OCI-LY7 (cell line): ENCODE results near the gene SERPINA5. TPM values are rescaled to one million over a fixed set of nuclear protein-coding genes. Genes with fewer than 3 reads are reported as not detected.

Experiments
- BruUV-seq: library from RNA; stranded (reverse); fragments of 400-500 nt; replicated peaks from 2 replicates; lab custom pipeline; 2021; lab: Mats Ljungman, UMichigan
- CTCF ChIA-PET: fragments of 300-600 bp; sonication (Branson Sonifier 250); formaldehyde crosslinking; loops from one replicate; lab custom pipeline; 2022; ENCODE audit warnings: antibody characterized with exemption; ENCODE audit not compliant: unreplicated experiment; lab: Charles Lee
- POLR2A ChIA-PET: fragments of 300-600 bp; sonication (Branson Sonifier 250); formaldehyde crosslinking; loops from one replicate; lab custom pipeline; 2022; ENCODE audit warnings: antibody characterized with exemption; lab: Charles Lee
- DNase-seq: peaks from one replicate; pipeline ENCODE4 v3.0.0-alpha.2; 2015; ENCODE audit warnings: low spot score
- H2AFZ ChIP-seq: fragments of 200-600 bp; sonication (generic), shearing (Covaris generic); 2 replicates; pipeline ENCODE4 v1.6.1; 2014; ENCODE audit warnings: mild to moderate bottlenecking, antibody characterized with exemption, low read length, moderate library complexity
- H3K27ac ChIP-seq: fragments of 200-600 bp; sonication (generic); 2 replicates; pipeline ENCODE4 v1.5.1; 2014; ENCODE audit warnings: mixed run types, low read depth, mild to moderate bottlenecking, moderate library complexity, low read length, inconsistent platforms; ENCODE audit not compliant: poor library complexity, severe bottlenecking
- H3K36me3 ChIP-seq: fragments of 200-600 bp; sonication (generic); 2 replicates; pipeline ENCODE4 v1.6.1; 2014; ENCODE audit warnings: mild to moderate bottlenecking, antibody characterized with exemption, low read length, moderate library complexity, mixed read lengths; ENCODE audit not compliant: insufficient read depth
- H3K4me1 ChIP-seq: fragments of 200-600 bp; sonication (generic); 2 replicates; pipeline ENCODE4 v1.5.1; 2014; ENCODE audit warnings: mild to moderate bottlenecking, low read length; ENCODE audit not compliant: insufficient read depth, poor library complexity, severe bottlenecking
- H3K4me2 ChIP-seq: fragments of 200-600 bp; sonication (generic); 2 replicates; pipeline ENCODE4 v1.6.1; 2014; ENCODE audit warnings: mild to moderate bottlenecking, low read length
- H3K4me3 ChIP-seq: fragments of 200-600 bp; sonication (generic); 2 replicates; pipeline ENCODE4 v1.5.1; 2014; ENCODE audit warnings: mild to moderate bottlenecking, low read depth, low read length; ENCODE audit not compliant: poor library complexity, severe bottlenecking
- H3K79me2 ChIP-seq: fragments of 200-600 bp; sonication (generic); 2 replicates; pipeline ENCODE4 v1.6.1; 2016; ENCODE audit warnings: low read depth, mild to moderate bottlenecking, low read length, moderate library complexity, mixed read lengths; ENCODE audit not compliant: insufficient read depth
- H3K9me2 ChIP-seq: fragments of 200-600 bp; sonication (generic); 2 replicates; pipeline ENCODE4 v1.6.1; 2016; ENCODE audit warnings: mild to moderate bottlenecking, low read length, mixed read lengths; ENCODE audit not compliant: insufficient read depth
- H3K9me3 ChIP-seq: fragments of 200-600 bp; sonication (generic); 2 replicates; pipeline ENCODE4 v1.6.1; 2014; ENCODE audit warnings: mild to moderate bottlenecking, mixed run types, low read length, mixed read lengths
- H4K20me1 ChIP-seq: fragments of 200-600 bp; sonication (generic); 2 replicates; pipeline ENCODE4 v1.6.1; 2014; ENCODE audit warnings: mild to moderate bottlenecking, antibody characterized with exemption, low read length, moderate library complexity, mixed read lengths; ENCODE audit not compliant: insufficient read depth
- EZH2phosphoT487 ChIP-seq: fragments of 200-600 bp; sonication (generic); IDR thresholded peaks from 2 replicates; pipeline ENCODE4 v1.6.1; 2018; ENCODE audit warnings: low read depth, borderline replicate concordance, mild to moderate bottlenecking, mixed run types, antibody characterized with exemption, low read length, moderate library complexity, mixed read lengths
- intact Hi-C: fragments of 100-400 bp; cut with micrococcal nuclease; formaldehyde crosslinking; loops from one replicate; pipeline ENCODE4 v1.10.0; 2022; ENCODE audit not compliant: unreplicated experiment
- total RNA-seq, 2 experiments: library from RNA; depleted of rRNA in 1 of 2; stranded (reverse); fragments of >200 nt in 1 of 2; shearing (Covaris generic) in 1 of 2; gene quantifications; 2 replicates each; pipeline ENCODE4 v1.2.3, GENCODE V29; 2014 to 2022
- TF ChIP-seq, protein P1 (sequence below): fragments of 200-600 bp; sonication (generic); conservative IDR thresholded peaks from 2 replicates; pipeline ENCODE4 v1.5.1; 2014; ENCODE audit warnings: mild to moderate bottlenecking, antibody characterized with exemption, low read length, moderate library complexity, mixed read lengths

SERPINA5 gene
- total RNA-seq, 2 experiments from 2014 or later: not detected

DNA sequence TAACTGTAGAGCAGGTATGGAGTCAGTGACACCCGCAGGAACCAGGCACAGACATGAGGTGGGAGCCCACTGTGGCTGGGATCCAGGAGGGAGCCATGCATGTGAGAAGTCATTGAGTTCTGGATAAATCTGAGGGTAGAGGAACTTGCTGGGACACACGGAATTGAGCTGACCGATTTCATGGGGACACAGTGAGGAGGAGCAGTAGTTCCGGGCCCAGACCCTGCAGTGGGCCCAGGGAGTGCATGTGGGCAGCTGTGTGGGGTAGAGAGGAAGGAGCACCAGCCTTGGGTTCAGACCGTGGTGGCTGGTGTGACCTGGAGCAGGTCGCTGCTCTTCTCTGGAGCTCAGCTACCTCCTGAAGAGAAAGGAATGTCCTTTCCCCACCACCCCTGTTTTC lies 39.4 kb downstream of the SERPINA5 start:
- BruUV-seq: no TSS peak
- H3K36me3 ChIP-seq: no peaks in the 10 kb centered on the region
- CTCF ChIA-PET: no interaction called here
- no peak overlapping the region for H3K4me3 ChIP-seq
- POLR2A ChIA-PET: no interaction called here
- no peaks in the 10 kb centered on the region for H3K9me2 ChIP-seq
- H3K79me2 ChIP-seq: no peaks in the 10 kb centered on the region
- H2AFZ ChIP-seq: no peak overlapping the region
- H3K4me1 ChIP-seq: no peaks in the 10 kb centered on the region
- intact Hi-C loops: no loop called here
- TF ChIP-seq EZH2phosphoT487: no peak
- TF ChIP-seq, protein P1, sequence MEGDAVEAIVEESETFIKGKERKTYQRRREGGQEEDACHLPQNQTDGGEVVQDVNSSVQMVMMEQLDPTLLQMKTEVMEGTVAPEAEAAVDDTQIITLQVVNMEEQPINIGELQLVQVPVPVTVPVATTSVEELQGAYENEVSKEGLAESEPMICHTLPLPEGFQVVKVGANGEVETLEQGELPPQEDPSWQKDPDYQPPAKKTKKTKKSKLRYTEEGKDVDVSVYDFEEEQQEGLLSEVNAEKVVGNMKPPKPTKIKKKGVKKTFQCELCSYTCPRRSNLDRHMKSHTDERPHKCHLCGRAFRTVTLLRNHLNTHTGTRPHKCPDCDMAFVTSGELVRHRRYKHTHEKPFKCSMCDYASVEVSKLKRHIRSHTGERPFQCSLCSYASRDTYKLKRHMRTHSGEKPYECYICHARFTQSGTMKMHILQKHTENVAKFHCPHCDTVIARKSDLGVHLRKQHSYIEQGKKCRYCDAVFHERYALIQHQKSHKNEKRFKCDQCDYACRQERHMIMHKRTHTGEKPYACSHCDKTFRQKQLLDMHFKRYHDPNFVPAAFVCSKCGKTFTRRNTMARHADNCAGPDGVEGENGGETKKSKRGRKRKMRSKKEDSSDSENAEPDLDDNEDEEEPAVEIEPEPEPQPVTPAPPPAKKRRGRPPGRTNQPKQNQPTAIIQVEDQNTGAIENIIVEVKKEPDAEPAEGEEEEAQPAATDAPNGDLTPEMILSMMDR: no peak
- no peak for DNase-seq
- H3K4me2 ChIP-seq: no peak overlapping the region
- H3K27ac ChIP-seq: no peak overlapping the region
- peaks cover 14% of the 10 kb centered on the region; the same call in 1 of the 2 replicates for H3K9me3 ChIP-seq
- H4K20me1 ChIP-seq: no peaks in the 10 kb centered on the region

DNA sequence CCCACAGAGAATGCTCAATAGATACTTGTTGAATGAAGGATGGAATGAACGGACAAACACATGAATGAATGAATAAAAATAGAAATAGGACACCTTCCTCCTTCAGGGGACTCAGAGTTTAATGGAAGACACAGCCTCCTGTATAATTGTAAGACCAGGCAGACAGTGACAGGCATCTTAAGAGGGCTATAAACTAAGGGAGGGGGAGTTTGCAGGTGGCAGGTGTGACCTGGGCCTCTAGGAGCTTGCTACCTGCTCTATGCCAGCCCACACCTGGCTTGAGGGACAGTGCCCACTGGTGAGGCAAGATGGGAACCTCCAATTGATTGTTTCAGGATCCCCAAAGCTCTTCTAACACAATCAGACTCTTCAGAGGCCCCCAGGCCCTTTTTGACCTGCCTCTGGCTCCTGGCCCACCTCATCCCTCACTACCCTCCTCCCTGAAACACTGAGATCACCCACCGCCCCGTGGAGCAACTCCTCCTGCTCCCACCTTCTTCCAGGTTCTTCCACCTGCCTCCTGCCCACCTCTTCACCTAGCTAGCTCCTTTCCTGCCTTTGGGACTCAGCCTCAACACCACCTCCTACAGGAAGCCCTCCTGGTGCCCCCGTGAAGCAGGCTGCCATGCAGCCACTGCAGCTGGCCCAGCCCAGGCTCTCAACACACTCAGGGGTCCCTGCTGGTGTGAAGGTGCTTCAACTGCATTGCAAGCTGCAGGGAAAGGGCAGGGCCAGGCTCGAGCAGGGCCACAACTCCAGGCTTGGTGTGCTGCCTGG lies 40.3 kb downstream of the SERPINA5 start:
- intact Hi-C loops: no loop called here
- ChIA-PET CTCF (no interaction called here), POLR2A (interaction anchor here (0.5 kb wide), 1 partner anchor 24 kb away, joined by 3 read pairs; no protein-coding TSS in a partner anchor)
- H3K9me2 ChIP-seq: no peaks in the 10 kb centered on the region
- no peak overlapping the region for H3K27ac ChIP-seq
- H3K4me1 ChIP-seq: no peaks in the 10 kb centered on the region
- no peak overlapping the region for H3K4me3 ChIP-seq
- H3K9me3 ChIP-seq: peaks cover 14% of the 10 kb centered on the region; the same call in 1 of the 2 replicates
- H2AFZ ChIP-seq: no peak overlapping the region
- H3K79me2 ChIP-seq: no peaks in the 10 kb centered on the region
- no peak for TF ChIP-seq EZH2phosphoT487
- TF ChIP-seq, protein P1: no peak
- H4K20me1 ChIP-seq: no peaks in the 10 kb centered on the region
- no peak overlapping the region for H3K4me2 ChIP-seq
- no TSS peak for BruUV-seq
- no peaks in the 10 kb centered on the region for H3K36me3 ChIP-seq
- no peak for DNase-seq
